GM21825 (cell line): ENCODE measurements around the gene ASRGL1.

ENCODE experiments used
- ATAC-seq: cut with Tn5 transposase; IDR thresholded peaks from one replicate; pipeline ENCODE4 v1.9.1; 2021; ENCODE audit warnings: mild to moderate bottlenecking, moderate library complexity; ENCODE audit not compliant: unreplicated experiment

ASRGL1 gene

GRCh38 chr11:62411524-62411923, 74.3 kb downstream of the ASRGL1 start:
- no peak for ATAC-seq

- ATAC-seq, result no peak
These were observed 75.9 kb downstream of the ASRGL1 start for GRCh38 chr11:62413060-62413696.

DNA sequence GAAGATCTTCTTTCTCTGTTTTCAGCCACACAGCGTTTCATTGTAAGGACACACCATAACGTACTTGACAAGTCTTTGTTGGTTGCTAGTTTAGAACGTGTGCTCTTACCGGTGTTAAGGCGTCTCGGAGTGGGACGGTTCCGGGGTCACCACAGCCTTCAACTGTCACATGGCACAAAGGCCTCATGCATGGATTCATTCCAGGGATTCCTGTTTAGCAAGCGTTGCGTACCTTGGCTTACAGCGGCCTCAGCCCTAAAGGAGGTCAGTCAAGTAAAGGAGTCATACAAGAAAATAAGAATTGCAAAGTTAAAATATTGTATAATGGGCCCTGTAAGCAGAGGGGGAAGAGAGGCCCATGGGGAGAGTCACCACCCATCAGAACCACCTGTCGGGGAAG, 79.3 kb downstream of the ASRGL1 start:
- ATAC-seq, result no peak

DNA sequence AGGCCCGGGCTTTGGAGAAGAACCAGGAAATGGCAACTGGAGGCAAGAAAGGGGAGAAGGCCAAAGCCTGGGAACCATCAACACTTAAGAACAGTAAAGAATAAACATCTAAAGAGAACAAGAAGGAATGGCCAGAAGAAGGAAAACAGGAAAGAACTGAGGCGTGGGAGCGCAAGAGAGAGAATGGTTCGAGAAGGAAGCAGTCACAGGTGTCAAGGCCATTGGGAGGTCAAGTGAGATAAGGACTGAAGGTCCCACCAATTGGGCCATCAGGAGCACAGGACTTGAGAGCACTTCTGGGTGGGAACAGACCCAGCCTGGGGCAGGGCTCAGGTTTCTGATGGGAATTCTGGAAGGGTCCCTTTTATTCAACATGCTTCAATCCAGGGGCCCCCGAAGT, 80.9 kb downstream of the ASRGL1 start:
- no peak for ATAC-seq

- no peak for ATAC-seq
These were observed 81.5 kb downstream of the ASRGL1 start, which contains the start of gene SCGB1A1 for GRCh38 chr11:62418733-62419132. Gene SCGB1A1 (plus strand): TSS chr11:62419033. CDS start chr11:62419096, 63 bp downstream.

DNA sequence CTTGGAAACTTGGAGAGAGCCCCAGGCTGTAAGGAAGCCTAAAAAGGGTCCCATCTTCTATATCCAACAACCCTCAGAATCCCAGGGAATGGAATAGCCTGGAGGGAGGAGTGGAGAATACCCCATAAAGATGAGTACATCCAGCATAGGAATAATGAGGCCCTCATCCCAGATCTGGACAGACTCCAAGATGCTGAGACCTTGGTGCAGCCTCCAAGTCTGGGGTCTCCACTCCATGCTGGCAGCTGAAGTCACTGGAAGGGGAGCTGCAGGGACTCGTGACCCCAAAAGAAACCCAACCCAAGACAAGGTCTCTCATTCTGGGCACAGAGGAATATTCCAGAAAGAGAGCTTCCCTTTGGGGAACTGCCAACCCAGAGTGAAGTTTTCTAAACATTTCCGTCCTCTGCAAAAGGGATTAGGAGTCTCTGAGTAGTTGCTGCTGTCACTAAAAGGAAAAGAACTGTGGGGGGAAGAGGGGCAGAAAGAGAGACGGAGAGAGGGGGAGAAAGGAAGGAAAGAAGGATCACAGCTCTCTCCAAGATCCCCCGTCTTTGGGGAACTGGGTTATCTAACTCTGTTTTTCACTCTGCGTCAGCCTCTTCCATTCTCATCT, 82.2 kb downstream of the ASRGL1 start:
- ATAC-seq, result no peak

DNA sequence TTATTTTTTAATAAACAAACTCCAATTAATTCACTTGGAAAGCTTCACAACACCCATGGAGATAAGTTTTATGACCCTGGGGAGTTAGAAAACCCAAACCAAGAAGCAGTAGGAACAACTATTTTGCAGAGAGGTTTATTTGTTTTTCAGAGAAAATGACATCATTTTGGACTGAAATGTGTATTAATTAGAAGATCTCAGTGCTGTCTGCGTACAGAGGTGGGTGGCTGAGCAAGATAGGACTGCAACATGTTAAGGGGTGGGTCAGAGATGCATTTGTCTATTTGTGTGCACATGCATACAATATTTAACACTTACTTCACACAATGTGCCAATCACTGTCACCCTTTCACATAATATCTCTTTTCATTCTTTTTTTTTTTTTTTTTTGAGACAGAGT, 82.7 kb downstream of the ASRGL1 start:
- no peak for ATAC-seq

GRCh38 chr11:62420882-62421281, 83.6 kb downstream of the ASRGL1 start:
- ATAC-seq, result no peak

- no peak for ATAC-seq
These were observed 84.7 kb downstream of the ASRGL1 start for GRCh38 chr11:62421996-62422395.

DNA sequence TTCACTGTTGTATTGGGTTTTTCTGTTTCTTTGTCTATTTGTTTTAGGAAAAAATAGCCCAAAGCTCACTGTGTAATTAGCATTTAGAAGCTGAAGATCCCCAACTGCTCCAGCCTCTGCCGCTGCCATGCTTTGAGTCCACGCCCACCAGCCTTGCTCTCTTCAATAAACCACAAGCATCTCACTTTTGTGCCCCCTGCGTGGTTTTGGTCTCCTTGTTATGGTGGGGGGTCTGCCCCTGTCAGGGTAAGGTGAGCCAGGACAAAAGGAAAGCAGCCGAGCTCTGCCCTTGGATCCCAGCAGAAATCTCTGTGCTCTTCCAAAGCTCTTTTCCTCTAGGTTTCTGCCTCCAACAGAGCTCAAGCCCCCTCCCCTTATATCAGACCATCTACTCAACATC, 85.8 kb downstream of the ASRGL1 start:
- no peak for ATAC-seq

DNA sequence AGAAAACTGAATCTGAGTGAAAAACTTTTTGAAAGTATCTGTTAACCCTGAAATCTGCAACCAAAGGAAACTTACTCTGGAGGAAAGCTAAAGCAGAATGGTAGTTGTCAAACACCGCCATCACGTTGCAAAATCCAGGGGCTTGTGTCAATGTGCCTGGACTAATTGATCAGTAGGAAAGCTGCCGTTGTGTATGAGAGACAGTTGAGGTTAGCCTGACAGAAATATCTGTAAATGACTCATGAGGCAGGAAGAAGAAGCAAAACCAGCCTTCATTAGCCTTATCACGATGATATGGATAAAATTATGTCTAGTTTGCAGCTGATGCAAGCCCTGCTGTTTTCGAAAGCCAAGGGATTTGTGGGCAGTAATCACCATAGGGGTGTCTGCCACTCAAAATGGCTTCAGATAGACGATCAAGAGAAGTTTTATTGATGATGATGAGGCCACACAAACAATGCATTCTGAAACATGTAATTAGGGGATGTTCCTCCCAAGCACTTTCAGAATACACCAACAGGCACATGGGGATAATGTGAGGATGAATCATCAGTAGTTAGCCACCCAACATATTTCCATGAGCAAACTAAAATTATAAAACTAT, 90.5 kb downstream of the ASRGL1 start:
- no peak for ATAC-seq

GRCh38 chr11:62428871-62429560, 91.8 kb downstream of the ASRGL1 start:
- ATAC-seq, result no peak

DNA sequence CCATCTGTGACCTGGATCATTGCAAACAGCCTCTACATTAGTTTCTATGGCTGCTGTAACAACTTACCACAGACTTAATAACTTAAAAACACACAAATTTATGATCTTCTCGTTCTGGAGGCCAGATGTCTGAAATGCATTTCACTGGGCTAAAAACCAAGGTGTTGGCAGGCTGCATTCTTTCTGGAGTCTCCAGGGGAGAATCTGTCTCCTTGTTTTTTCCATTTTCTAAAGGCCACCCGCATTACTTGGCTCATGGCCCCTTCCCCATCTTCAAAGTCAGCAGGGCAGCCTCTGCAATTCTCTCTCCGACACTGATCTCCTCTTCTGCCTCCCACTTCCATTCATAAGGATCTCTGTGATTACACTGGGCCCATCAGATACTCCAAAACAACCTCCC, 93.2 kb downstream of the ASRGL1 start:
- no peak for ATAC-seq

GRCh38 chr11:62431171-62431901, 94.1 kb downstream of the ASRGL1 start:
- no peak for ATAC-seq

DNA sequence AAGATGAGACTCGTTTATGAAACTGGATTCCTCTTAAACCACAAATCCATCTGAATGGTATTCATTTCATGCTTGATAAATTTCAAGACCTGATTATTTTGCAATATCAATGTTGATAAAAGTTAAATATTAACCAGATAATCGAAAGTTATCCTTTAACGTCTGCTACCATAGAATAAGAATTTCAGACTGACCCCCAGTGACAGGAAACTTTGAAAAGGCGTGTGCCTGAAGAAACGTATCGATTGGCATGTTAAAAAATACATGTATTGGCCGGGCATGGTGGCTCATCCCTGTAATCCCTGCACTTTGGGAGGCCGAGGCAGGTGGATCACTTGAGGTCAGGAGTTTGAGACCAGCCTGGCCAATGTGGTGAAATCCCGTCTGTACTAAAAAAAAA, 95.4 kb downstream of the ASRGL1 start:
- no peak for ATAC-seq

- no peak for ATAC-seq
These were observed 96.1 kb downstream of the ASRGL1 start for GRCh38 chr11:62433141-62433903.

- no peak for ATAC-seq
These were observed 96.6 kb downstream of the ASRGL1 start for GRCh38 chr11:62433904-62434276.

GRCh38 chr11:62435846-62436660, 98.8 kb downstream of the ASRGL1 start:
- no peak for ATAC-seq

GRCh38 chr11:62437616-62438015, 100.4 kb downstream of the ASRGL1 start:
- ATAC-seq, result no peak

DNA sequence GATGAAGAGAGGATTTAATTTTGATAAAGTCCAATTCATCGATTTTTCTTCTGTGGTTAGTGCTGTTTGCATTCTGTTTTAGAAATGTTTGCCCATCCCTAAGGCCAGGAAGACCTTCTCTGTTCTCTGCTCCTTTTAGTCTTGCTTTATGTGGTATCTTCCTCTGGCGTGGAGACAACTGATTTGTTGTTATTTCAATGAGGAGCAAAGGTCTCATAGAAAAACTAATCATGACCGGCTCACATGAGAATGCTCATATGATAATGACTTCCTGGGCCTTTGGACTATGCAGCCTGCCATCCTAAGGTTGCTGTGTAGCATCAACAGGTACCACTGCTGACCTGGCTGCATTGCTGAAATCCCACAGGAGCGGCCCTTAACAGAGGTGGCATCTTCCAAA, 101.4 kb downstream of the ASRGL1 start:
- no peak for ATAC-seq
